H1 (cell line): ENCODE results near the gene SPANXN1. TPM values are rescaled to one million over a fixed set of nuclear protein-coding genes. Genes with fewer than 3 reads are reported as not detected.

Experiments used
- CTCF ChIA-PET: fragments of 300-600 bp; sonication (Branson Sonifier 250); formaldehyde crosslinking; loops from one replicate; lab custom pipeline; 2021; ENCODE audit not compliant: partially characterized antibody; lab: Charles Lee
- POLR2A ChIA-PET: fragments of 300-600 bp; sonication (Branson Sonifier 250); formaldehyde crosslinking; loops from one replicate; lab custom pipeline; 2021; ENCODE audit warnings: inconsistent platforms; ENCODE audit not compliant: partially characterized antibody; lab: Charles Lee
- DNase-seq, 2 experiments: peaks; one replicate each; pipeline versions ENCODE4 v3.0.0 to v3.0.0-alpha.2; 2010 to 2022; ENCODE audit warnings: low spot score in 2 of 2, low read depth in 1 of 2, mixed read lengths in 1 of 2
- FAIRE-seq: peaks from 2 replicates; lab custom pipeline; 2011; peaks lifted over from hg19 to GRCh38; lab: Jason Lieb, UNC
- H2AFZ ChIP-seq: 2 replicates; pipeline ENCODE4 v1.8.1; 2012; ENCODE audit warnings: low read length, inconsistent platforms
- H2AK5ac ChIP-seq: 2 replicates; pipeline ENCODE4 v1.6.1; 2013; ENCODE audit warnings: low read depth, low read length
- H2BK120ac ChIP-seq: replicated peaks from 2 replicates; pipeline ENCODE3; 2013; ENCODE audit warnings: low read depth, low read length, inconsistent platforms
- H2BK12ac ChIP-seq: 2 replicates; pipeline ENCODE4 v1.6.1; 2013; ENCODE audit warnings: low read depth, low read length
- H2BK15ac ChIP-seq: 2 replicates; pipeline ENCODE4 v1.6.1; 2013; ENCODE audit warnings: low read length
- H2BK20ac ChIP-seq: 2 replicates; pipeline ENCODE4 v1.6.1; 2013; ENCODE audit warnings: low read length
- H2BK5ac ChIP-seq: 2 replicates; pipeline ENCODE4 v1.6.1; 2013; ENCODE audit warnings: low read depth, low read length
- H3K14ac ChIP-seq: 2 replicates; pipeline ENCODE4 v1.6.1; 2013; ENCODE audit warnings: inconsistent platforms; ENCODE audit not compliant: insufficient read length
- H3K18ac ChIP-seq: 2 replicates; pipeline ENCODE4 v1.6.1; 2013; ENCODE audit warnings: low read length; ENCODE audit errors: extremely low read depth
- H3K23ac ChIP-seq: 2 replicates; pipeline ENCODE4 v1.6.1; 2013; ENCODE audit warnings: inconsistent platforms; ENCODE audit not compliant: insufficient read length
- H3K23me2 ChIP-seq: 2 replicates; pipeline ENCODE4 v1.6.1; 2013; ENCODE audit warnings: low read depth, low read length
- H3K27ac ChIP-seq: 2 replicates; pipeline ENCODE4 v1.6.1; 2011; ENCODE audit warnings: low read depth, low read length, inconsistent platforms
- H3K27me3 ChIP-seq, 4 experiments: replicated peaks in 1 of 4; 1 replicate in 1 of 4; 2 replicates in 3 of 4; pipeline versions ENCODE4 v1.6.1 to v1.8.1; 2011 to 2013; ENCODE audit warnings: low read length in 3 of 4, mild to moderate bottlenecking in 3 of 4, inconsistent platforms in 2 of 4, mixed read lengths in 2 of 4, moderate library complexity in 1 of 4; ENCODE audit not compliant: control insufficient read depth in 3 of 4, insufficient read depth in 3 of 4; ENCODE audit errors: extremely low read depth in 1 of 4
- H3K36me3 ChIP-seq, 4 experiments: 2 replicates each; pipeline versions ENCODE4 v1.6.1 to v1.8.1; 2011 to 2013; ENCODE audit warnings: mild to moderate bottlenecking in 4 of 4, low read length in 3 of 4, moderate library complexity in 2 of 4, control low read depth in 1 of 4, inconsistent platforms in 1 of 4; ENCODE audit not compliant: insufficient read depth in 4 of 4, control insufficient read depth in 2 of 4
- H3K4ac ChIP-seq: replicated peaks from 2 replicates; pipeline ENCODE3; 2013; ENCODE audit warnings: low read length, low read depth, mixed read lengths, inconsistent platforms; ENCODE audit not compliant: insufficient read length
- H3K4me1 ChIP-seq, 4 experiments: replicated peaks in 1 of 4; 1 replicate in 1 of 4; 2 replicates in 3 of 4; pipeline versions ENCODE4 v1.6.1 to v1.8.1; 2011 to 2013; ENCODE audit warnings: low read length in 3 of 4, inconsistent platforms in 2 of 4, mixed read lengths in 1 of 4; ENCODE audit not compliant: insufficient read depth in 4 of 4, control insufficient read depth in 3 of 4
- H3K4me2 ChIP-seq, 2 experiments: 2 replicates each; pipeline versions ENCODE4 v1.6.1 to v1.8.1; 2011 to 2013; ENCODE audit warnings: low read depth in 2 of 2, low read length in 2 of 2, control low read depth in 1 of 2, inconsistent platforms in 1 of 2, mild to moderate bottlenecking in 1 of 2; ENCODE audit not compliant: insufficient read depth in 1 of 2
- H3K4me3 ChIP-seq, 4 experiments: fragments of 200-600, 300-600 bp in 1 of 4; sonication (generic), shearing (Covaris generic), sonication (Bioruptor Twin) in 1 of 4; 2 replicates each; pipeline versions ENCODE4 v1.5.1 to v1.8.1; 2011 to 2016; ENCODE audit warnings: low read length in 4 of 4, low read depth in 3 of 4, control low read depth in 2 of 4, inconsistent platforms in 2 of 4, mild to moderate bottlenecking in 2 of 4, mixed read lengths in 1 of 4, moderate library complexity in 1 of 4; ENCODE audit not compliant: insufficient read depth in 2 of 4; ENCODE audit errors: extremely low read depth in 1 of 4
- H3K56ac ChIP-seq: replicated peaks from 2 replicates; pipeline ENCODE3; 2013; ENCODE audit warnings: low read depth, mild to moderate bottlenecking, mixed read lengths, low read length, inconsistent platforms; ENCODE audit not compliant: insufficient read length
- H3K79me1 ChIP-seq: 2 replicates; pipeline ENCODE4 v1.6.1; 2013; ENCODE audit warnings: low read depth, low read length, control low read depth
- H3K79me2 ChIP-seq, 2 experiments: 2 replicates each; pipeline versions ENCODE4 v1.6.1 to v1.8.1; 2012 to 2013; ENCODE audit warnings: low read length in 2 of 2, mild to moderate bottlenecking in 2 of 2, inconsistent platforms in 1 of 2; ENCODE audit not compliant: insufficient read depth in 2 of 2, control insufficient read depth in 1 of 2
- H3K9ac ChIP-seq, 4 experiments: replicated peaks in 1 of 4; 1 replicate in 1 of 4; 2 replicates in 3 of 4; pipeline versions ENCODE4 v1.6.1 to v1.8.1; 2011 to 2013; ENCODE audit warnings: low read depth in 3 of 4, low read length in 3 of 4, control low read depth in 2 of 4, mild to moderate bottlenecking in 2 of 4, moderate library complexity in 2 of 4, inconsistent platforms in 1 of 4; ENCODE audit errors: extremely low read depth in 1 of 4
- H3K9me3 ChIP-seq, 2 experiments: 2 replicates each; pipeline versions ENCODE4 v1.6.1 to v1.8.1; 2012 to 2013; ENCODE audit warnings: mild to moderate bottlenecking in 2 of 2, moderate library complexity in 2 of 2, control low read depth in 1 of 2, inconsistent platforms in 1 of 2, low read depth in 1 of 2, low read length in 1 of 2, mixed read lengths in 1 of 2; ENCODE audit not compliant: insufficient read depth in 2 of 2
- H4K20me1 ChIP-seq, 2 experiments: replicated peaks in 1 of 2; 2 replicates each; pipeline versions ENCODE3 to v1.8.1; 2011 to 2013; ENCODE audit warnings: inconsistent platforms in 2 of 2, low read length in 2 of 2, mild to moderate bottlenecking in 1 of 2; ENCODE audit not compliant: insufficient read depth in 2 of 2, control insufficient read depth in 1 of 2
- H4K5ac ChIP-seq: 2 replicates; pipeline ENCODE4 v1.6.1; 2013; ENCODE audit warnings: low read length, low read depth, mixed read lengths, inconsistent platforms; ENCODE audit not compliant: insufficient read length
- H4K8ac ChIP-seq: 2 replicates; pipeline ENCODE4 v1.8.0; 2013; ENCODE audit warnings: mild to moderate bottlenecking, moderate library complexity, low read length, inconsistent platforms; ENCODE audit not compliant: insufficient read depth; ENCODE audit errors: extremely low read depth
- H4K91ac ChIP-seq: replicated peaks from 2 replicates; pipeline ENCODE3; 2013; ENCODE audit warnings: low read length, mixed read lengths, inconsistent platforms; ENCODE audit not compliant: insufficient read length
- CEBPB ChIP-seq: IDR thresholded peaks from 2 replicates; pipeline ENCODE4 v1.6.1; 2012; ENCODE audit warnings: low read depth, low read length
- CREB1 ChIP-seq: IDR thresholded peaks from 2 replicates; pipeline ENCODE4 v1.6.1; 2012; ENCODE audit warnings: inconsistent platforms
- EP300 ChIP-seq, 2 experiments: IDR thresholded peaks; 1 replicate in 1 of 2; 2 replicates in 1 of 2; pipeline ENCODE4 v1.6.1; 2011 to 2012; ENCODE audit warnings: low read depth in 2 of 2, low read length in 2 of 2, mild to moderate bottlenecking in 2 of 2, borderline replicate concordance in 1 of 2, inconsistent platforms in 1 of 2, moderate library complexity in 1 of 2
- HDAC6 ChIP-seq: IDR thresholded peaks from one replicate; pipeline ENCODE4 v1.7.1; 2012; ENCODE audit warnings: low read depth, mild to moderate bottlenecking, inconsistent platforms, low read length, moderate library complexity
- JUND ChIP-seq: IDR thresholded peaks from 2 replicates; pipeline ENCODE4 v1.6.1; 2011; ENCODE audit warnings: mild to moderate bottlenecking, improper control_type of control experiment, low read length
- RBBP5 ChIP-seq: IDR thresholded peaks from 2 replicates; pipeline ENCODE4 v1.7.1; 2012; ENCODE audit warnings: low read depth, mild to moderate bottlenecking, inconsistent platforms, low read length, moderate library complexity, borderline replicate concordance
- SP4 ChIP-seq: IDR thresholded peaks from 2 replicates; pipeline ENCODE4 v1.6.1; 2012; ENCODE audit warnings: low read length, inconsistent platforms
- TEAD4 ChIP-seq: IDR thresholded peaks from 2 replicates; pipeline ENCODE4 v1.6.1; 2012; ENCODE audit warnings: low read depth, low read length, inconsistent platforms, mixed read lengths
- USF2 ChIP-seq: IDR thresholded peaks from 2 replicates; pipeline ENCODE4 v1.6.1; 2011; ENCODE audit warnings: low read length, improper control_type of control experiment
- YY1 ChIP-seq: IDR thresholded peaks from 2 replicates; pipeline ENCODE4 v1.6.1; 2011; ENCODE audit warnings: low read depth, mild to moderate bottlenecking, low read length
- WGBS, 2 experiments: shearing (Covaris generic) in 1 of 2; methylation state at CpG; one replicate each; pipeline versions ENCODE4 v1.1.6 to v1.1.7; 2013 to 2015; ENCODE audit warnings: low lambda C conversion rate in 2 of 2, mixed read lengths in 2 of 2, inconsistent platforms in 1 of 2, low coverage in 1 of 2, missing lambda C conversion rate in 1 of 2; ENCODE audit not compliant: insufficient replicate concordance in 2 of 2, insufficient coverage in 1 of 2, insufficient read length in 1 of 2; ENCODE audit errors: extremely low coverage in 1 of 2, missing lambda C conversion rate in 1 of 2; 5-methylcytosine and 5-hydroxymethylcytosine counted together
- polyA plus RNA-seq, 7 experiments: library from polyadenylated mRNA; depleted of rRNA in 3 of 7; stranded (reverse) in 5 of 7; unstranded in 2 of 7; fragments of >200 nt in 5 of 7; fragments of 200-250 nt in 2 of 7; gene quantifications; 1 replicate in 5 of 7; 2 replicates in 1 of 7; 4 replicates in 1 of 7; pipeline versions ENCODE4 v1.2.1 to v1.2.3, GENCODE V29; 2011 to 2013; ENCODE audit warnings: missing spikeins in 2 of 7, mixed read lengths in 2 of 7
- total RNA-seq: library from RNA; stranded (reverse); fragmentation: NEBNext Ultra II Directional; extraction: Animal tissue kit (Norgen Biotek cat#: 25700); gene quantifications from 2 replicates; pipeline ENCODE4 v1.2.1, GENCODE V29; 2021

The SPANXN1 gene
- total and polyA plus RNA-seq, 2 of the 8 experiments (the other 6 are each of a cell fraction or from before 2014, with no cell fraction given) = not detected

DNA sequence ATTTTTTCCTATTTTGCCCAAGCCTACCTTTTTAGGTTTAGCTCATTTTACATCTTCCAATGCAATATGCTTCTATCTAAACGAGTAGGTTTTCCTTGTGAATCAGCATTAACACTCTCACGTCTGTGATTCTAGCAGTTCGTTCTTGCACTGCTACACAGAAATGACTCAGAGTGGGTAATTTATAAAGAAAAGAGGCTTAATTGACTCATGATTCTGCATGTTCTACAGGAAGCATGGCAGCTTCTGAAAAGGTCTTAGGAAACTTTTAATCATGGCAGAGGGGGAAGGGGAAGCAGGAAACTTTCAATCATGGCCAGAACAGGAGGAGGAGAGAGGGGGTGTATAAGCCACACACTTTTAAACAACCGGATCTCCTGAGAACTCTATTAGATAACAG is 44.9 kb downstream of the SPANXN1 start:
- no peak overlapping the region for H2BK120ac ChIP-seq
- H3K14ac ChIP-seq = no peak overlapping the region
- H2BK12ac ChIP-seq = no peak overlapping the region
- no peaks in the 10 kb centered on the region for H3K23me2 ChIP-seq
- no peak overlapping the region for H2BK5ac ChIP-seq
- H4K5ac ChIP-seq = no peak overlapping the region
- no peak overlapping the region for H3K27ac ChIP-seq
- H2BK20ac ChIP-seq = no peak overlapping the region
- no peak overlapping the region for H3K9ac ChIP-seq
- DNase-seq = no peak
- no peak overlapping the region for H2BK15ac ChIP-seq
- H2AK5ac ChIP-seq = no peak overlapping the region
- CTCF ChIA-PET = no interaction called here
- POLR2A ChIA-PET = no interaction called here
- H3K23ac ChIP-seq = no peak overlapping the region
- H4K20me1 ChIP-seq = no peaks in the 10 kb centered on the region
- H3K79me2 ChIP-seq = no peaks in the 10 kb centered on the region
- no peak overlapping the region for H4K8ac ChIP-seq
- no peaks in the 10 kb centered on the region for H3K27me3 ChIP-seq
- H2AFZ ChIP-seq = no peak overlapping the region
- no peaks in the 10 kb centered on the region for H3K36me3 ChIP-seq
- no peak for FAIRE-seq
- no peaks in the 10 kb centered on the region for H3K79me1 ChIP-seq
- H3K4me3 ChIP-seq = no peak overlapping the region
- TF ChIP-seq SP4 = no peak
- no peak for TF ChIP-seq CREB1
- TF ChIP-seq TEAD4 = no peak
- TF ChIP-seq USF2 = no peak
- TF ChIP-seq HDAC6 = no peak
- TF ChIP-seq YY1 = no peak
- TF ChIP-seq RBBP5 = no peak
- TF ChIP-seq CEBPB = no peak
- TF ChIP-seq JUND = no peak
- TF ChIP-seq EP300 (IDR thresholded peaks at IDR 0.05; ENCODE audit: borderline replicate concordance in 1 of 2, low read depth in 2 of 2, low read length in 2 of 2) = no peak
- 79% methylated on average over 3 of the region's 4 CpGs; no CpG with 5 or more reads in 1 of the 2 experiments for WGBS, 2 experiments
- no peak overlapping the region for H4K91ac ChIP-seq
- H3K4ac ChIP-seq = no peak overlapping the region
- no peaks in the 10 kb centered on the region for H3K9me3 ChIP-seq
- no peak overlapping the region for H3K4me2 ChIP-seq
- no peaks in the 10 kb centered on the region for H3K4me1 ChIP-seq
- H3K56ac ChIP-seq = no peak overlapping the region
- H3K18ac ChIP-seq = no peak overlapping the region
